DMS114 treated with DMSO at 0.1 percent for 48 hours (cell line): ENCODE measurements around the gene PTGFRN.
"Not testable (repeated sequence)": the region's sequence is repeated elsewhere in the genome, so short reads cannot be mapped to it uniquely, and the experiment has no call there.

Experiments
- DNase-seq: peaks from one replicate; lab custom pipeline; 2025; ENCODE audit not compliant: unreplicated experiment; lab: John Stamatoyannopoulos, UW

Gene PTGFRN

GRCh38 chr1:116962987-116963639 is 53.4 kb downstream of the PTGFRN start:
- no peak for DNase-seq

- DNase-seq: no peak
Measured at GRCh38 chr1:116966791-116967190, 57.1 kb downstream of the PTGFRN start.

DNA sequence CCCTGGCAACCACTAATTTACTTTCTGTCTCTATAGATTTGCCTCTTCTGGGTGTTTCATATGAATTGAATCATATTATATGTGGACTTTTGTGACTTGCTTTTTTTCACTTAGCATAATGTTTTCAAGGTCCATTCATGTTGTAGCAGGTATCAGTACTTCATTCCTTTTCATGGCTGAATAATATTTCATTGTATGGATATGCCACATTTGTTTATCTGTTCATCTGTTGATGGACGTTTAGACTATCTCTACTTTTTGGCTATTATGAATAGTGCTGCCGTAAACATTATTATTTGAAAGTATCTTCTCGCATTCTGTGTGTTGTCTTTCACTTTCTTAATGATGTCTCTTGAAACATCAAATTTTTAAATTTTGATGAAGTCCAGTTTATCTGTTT is 59.0 kb downstream of the PTGFRN start:
- no peak for DNase-seq

GRCh38 chr1:116971258-116971860 is 61.6 kb downstream of the PTGFRN start:
- no peak for DNase-seq

DNA sequence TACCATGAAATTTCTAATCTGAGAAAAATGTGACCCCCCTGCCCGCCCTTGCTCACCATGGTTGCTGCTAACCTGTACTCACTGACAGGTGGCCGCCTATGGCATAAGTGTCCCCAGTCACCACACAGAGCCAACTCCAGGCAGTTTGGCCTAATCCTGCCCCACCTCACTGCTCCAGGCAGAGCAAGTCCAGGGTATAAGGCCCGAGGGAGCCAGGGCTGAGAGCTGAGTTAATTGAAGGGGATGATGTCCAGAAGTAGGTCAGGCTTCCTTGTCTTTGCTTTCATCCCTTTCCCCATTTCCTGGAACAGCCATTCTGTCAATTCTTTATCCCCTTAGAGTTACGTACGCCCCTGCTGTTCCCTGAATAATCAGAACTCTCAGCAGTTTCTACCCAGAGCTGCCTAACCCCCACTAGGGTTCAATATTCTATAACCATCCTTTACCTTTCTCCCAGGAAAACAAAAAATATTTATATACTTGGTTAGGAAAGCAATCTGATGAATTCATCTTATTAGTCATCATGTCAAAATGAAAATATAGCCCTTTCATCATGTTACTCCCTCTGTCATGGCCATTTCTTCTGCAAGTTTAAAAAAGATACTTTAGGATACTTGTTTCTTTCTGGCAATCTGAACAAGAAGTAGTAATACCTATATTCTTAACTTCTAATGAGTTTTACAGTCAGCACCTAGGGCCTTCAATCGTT is 62.4 kb downstream of the PTGFRN start:
- DNase-seq: no peak

GRCh38 chr1:116972674-116973030 is 62.9 kb downstream of the PTGFRN start:
- DNase-seq: no peak

DNA sequence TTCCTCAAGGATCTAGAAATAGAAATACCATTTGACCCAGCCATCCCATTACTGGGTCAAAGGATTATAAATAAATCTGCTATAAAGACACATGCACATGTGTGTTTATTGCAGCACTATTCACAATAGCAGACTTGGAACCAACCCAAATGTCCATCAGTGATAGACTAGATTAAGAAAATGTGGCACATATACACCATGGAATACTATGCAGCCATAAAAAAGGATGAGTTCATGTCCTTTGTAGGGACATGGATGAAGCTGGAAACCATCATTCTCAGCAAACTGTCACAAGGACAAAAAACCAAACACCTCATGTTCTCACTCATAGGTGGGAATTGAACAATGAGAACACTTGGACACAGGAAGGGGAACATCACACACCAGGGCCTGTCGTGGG is 70.6 kb downstream of the PTGFRN start:
- not testable (repeated sequence) for DNase-seq

DNA sequence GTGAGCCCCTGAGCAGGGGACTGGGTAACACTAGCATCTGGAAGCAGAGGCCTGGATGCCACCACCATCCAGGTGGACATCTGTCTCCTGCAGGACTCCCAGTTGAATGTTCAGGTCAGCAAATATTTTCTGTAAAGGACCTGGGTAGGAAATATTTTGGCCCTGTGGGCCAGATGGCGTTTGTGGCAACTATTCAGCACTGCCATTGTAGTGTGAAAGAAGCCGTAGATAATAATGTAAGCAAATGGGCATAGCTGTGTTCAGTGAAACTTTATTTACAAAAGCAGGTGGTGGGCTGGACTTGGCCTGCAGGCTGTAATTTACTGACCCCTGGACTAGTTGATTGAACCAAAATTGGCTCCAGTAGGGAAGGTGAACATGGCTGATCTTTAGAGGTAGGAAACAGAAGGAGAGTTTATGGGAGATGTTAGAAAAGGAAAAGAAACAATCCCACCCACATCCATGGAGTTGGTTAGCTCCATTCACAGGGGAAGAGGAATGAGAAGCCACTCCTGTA is 71.9 kb downstream of the PTGFRN start:
- DNase-seq: no peak

- DNase-seq: no peak
Measured at GRCh38 chr1:116982319-116983004, 72.7 kb downstream of the PTGFRN start.

GRCh38 chr1:116983112-116983511 is 73.4 kb downstream of the PTGFRN start:
- DNase-seq: no peak

DNA sequence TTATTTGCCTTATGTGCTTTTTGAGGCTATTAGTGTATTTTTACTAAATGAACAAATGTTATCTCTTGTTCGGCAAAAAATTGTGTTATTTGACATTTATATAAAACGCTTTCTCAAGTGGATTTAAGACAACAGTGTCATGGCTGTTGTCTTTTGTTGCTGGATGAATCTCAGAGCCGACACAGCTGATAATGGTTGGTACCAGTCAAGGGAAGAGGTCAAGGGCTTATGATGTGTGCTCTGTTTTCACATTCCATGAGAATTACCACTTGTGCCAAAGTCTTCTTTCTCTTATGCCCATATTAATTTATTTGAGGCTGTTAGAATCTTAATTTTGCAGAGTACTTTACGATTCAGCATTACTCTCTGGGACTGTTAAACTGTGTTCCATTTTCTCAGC is 74.0 kb downstream of the PTGFRN start:
- no peak for DNase-seq

DNA sequence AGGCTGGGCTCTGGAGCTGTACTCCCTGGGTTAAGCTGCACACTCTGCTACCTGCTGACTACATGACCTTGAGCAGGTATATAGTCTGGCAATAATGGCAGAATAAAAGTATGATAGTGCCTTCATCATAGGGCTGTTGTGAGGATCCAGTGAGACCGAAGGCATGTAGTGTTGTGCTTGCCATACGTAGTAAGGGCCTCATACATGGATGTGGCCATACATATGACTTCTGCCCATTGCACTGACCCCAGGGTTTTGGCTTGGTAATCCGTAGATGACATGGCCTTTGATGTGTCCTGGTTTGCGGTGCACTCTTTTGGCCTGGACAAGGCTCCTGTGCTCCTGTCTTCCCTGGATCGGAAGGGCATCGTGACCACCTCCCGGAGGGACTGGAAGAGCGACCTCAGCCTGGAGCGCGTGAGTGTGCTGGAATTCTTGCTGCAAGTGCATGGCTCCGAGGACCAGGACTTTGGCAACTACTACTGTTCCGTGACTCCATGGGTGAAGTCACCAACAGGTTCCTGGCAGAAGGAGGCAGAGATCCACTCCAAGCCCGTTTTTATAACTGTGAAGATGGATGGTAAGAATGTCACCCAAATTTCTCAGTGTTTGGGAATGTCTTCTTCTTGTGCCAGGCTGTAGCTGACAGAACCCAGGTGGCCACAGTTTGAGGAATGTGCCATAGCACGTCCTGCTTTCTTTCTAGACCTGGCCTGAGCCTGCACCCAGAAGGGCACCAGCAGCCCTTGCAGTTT is 74.9 kb downstream of the PTGFRN start:
- no peak for DNase-seq

DNA sequence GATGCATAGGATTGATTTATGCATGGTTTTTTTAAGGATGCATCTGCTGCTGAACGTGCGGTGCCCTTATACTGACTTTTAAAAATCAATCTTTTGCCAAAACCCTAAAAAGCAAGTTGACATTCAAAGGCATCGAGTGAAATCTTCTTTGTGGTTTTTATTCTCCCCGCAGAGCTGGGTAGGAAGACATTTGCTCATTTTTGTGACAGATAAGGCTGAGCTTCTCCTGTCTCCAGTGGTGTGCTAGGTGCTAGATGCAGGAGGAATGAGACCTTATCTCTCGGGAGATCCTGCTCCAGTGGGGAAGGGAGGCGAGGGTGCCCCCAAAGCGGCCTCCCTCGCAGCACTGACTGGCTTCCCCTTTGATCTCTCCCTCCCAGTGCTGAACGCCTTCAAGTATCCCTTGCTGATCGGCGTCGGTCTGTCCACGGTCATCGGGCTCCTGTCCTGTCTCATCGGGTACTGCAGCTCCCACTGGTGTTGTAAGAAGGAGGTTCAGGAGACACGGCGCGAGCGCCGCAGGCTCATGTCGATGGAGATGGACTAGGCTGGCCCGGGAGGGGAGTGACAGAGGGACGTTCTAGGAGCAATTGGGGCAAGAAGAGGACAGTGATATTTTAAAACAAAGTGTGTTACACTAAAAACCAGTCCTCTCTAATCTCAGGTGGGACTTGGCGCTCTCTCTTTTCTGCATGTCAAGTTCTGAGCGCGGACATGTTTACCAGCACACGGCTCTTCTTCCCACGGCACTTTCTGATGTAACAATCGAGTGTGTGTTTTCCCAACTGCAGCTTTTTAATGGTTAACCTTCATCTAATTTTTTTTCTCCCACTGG is 76.9 kb downstream of the PTGFRN start:
- no peak for DNase-seq

GRCh38 chr1:116987256-116987555 is 77.5 kb downstream of the PTGFRN start:
- DNase-seq: no peak

DNA sequence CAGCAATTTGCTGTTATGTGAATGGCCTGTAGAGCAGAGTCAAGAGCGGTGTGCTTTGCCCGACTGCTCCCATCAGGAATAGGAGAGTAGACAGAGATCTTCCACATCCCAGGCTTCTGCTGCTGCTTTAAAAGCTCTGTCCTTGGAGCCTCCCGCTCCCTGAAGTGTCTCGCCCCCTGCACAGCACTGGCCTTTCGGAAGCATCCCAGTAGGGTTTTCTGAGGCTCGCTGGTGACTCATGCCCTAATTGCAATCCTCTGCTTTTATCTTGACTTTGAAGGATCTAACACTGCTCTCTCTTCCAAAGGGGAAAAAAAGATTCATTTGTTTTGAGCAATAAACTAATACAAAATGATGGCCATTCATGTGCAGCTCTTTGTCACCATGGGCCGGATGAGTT is 78.5 kb downstream of the PTGFRN start:
- DNase-seq: no peak

GRCh38 chr1:116988908-116989307 is 79.2 kb downstream of the PTGFRN start:
- DNase-seq: no peak

- DNase-seq: no peak
Measured at GRCh38 chr1:116989835-116990234, 80.1 kb downstream of the PTGFRN start.

GRCh38 chr1:116990612-116991151 is 81.0 kb downstream of the PTGFRN start:
- DNase-seq: no peak

DNA sequence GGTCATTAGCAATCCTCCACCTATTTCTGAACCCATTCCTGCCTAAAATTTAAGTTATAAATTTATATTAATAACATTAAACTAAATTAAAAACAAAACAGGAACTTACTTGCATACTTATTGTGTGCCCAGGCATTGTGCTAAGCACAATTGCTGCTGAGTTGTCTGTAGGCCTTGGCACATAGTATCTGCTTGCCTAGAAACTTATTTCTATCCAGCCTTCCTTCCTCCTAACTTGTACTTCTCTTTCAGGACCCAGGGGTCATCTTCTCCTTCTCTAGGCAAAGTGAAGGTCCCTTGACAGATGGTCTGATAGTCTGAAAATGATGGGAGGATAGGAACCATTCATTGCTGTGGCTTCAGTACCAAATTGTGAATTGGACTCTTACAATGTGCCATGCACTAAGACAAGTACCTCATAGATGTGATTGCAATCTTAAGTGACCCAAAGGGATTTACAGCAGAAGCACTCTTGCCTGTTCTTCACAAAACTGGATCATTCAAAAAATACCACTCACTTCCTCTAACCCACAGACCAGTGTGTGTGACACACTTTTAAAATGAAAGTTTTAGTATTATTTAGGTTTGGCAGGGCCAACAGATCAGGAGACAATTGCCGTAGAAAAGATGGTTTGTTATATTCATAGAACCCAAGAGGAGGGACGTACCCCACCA is 81.6 kb downstream of the PTGFRN start:
- DNase-seq: no peak
